Suprapubic skin (tissue), 3 donors: ENCODE results near the gene ZNF611.

Source experiments
- POLR2AphosphoS5 ChIP-seq, 3 donors: sonication (generic); formaldehyde crosslinking; IDR thresholded peaks; one replicate each; pipeline ENCODE4 v1.6.1; 2017; ENCODE audit warnings: antibody characterized with exemption in 3 of 3
- TF ChIP-seq, protein P1 (sequence below), 2 donors: fragments of 200-600 bp in 1 of 2; fragments of 450-650 bp in 1 of 2; sonication (generic) in 1 of 2; IDR thresholded peaks; one replicate each; pipeline ENCODE4 v1.5.1; 2016 to 2019; ENCODE audit warnings: antibody characterized with exemption in 2 of 2, mild to moderate bottlenecking in 1 of 2, moderate library complexity in 1 of 2

DNA sequence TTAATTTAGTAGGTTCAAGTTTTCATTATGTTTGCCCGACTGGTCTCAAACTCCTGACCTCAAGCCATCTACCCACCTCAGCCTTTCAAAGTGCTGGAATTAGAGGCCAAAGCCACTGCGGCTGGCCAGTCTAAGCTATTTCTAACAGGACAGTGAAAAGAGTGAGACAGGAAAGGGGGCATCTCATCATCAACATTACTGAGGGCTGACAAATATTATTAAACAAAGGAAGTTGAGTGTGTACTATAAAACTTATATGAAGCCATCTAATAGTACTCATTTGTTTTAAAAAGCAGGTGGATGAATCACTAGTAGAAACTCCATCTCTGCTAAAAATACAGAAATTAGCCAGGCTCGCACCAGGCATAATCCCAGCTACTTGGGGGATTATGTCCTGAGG, 24.3 kb downstream of the ZNF611 start:
- TF ChIP-seq, protein P1, sequence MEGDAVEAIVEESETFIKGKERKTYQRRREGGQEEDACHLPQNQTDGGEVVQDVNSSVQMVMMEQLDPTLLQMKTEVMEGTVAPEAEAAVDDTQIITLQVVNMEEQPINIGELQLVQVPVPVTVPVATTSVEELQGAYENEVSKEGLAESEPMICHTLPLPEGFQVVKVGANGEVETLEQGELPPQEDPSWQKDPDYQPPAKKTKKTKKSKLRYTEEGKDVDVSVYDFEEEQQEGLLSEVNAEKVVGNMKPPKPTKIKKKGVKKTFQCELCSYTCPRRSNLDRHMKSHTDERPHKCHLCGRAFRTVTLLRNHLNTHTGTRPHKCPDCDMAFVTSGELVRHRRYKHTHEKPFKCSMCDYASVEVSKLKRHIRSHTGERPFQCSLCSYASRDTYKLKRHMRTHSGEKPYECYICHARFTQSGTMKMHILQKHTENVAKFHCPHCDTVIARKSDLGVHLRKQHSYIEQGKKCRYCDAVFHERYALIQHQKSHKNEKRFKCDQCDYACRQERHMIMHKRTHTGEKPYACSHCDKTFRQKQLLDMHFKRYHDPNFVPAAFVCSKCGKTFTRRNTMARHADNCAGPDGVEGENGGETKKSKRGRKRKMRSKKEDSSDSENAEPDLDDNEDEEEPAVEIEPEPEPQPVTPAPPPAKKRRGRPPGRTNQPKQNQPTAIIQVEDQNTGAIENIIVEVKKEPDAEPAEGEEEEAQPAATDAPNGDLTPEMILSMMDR (IDR thresholded peaks at IDR 0.05), result no peak
- TF ChIP-seq POLR2AphosphoS5 (IDR thresholded peaks at IDR 0.05), result no peak
